Breast epithelium (tissue), 4 donors: ENCODE measurements around the gene RNF20. TPM values are rescaled to one million over a fixed set of nuclear protein-coding genes. Genes with fewer than 3 reads are reported as not detected.

Experiments used
- DNase-seq, 2 donors: peaks; one replicate each; pipeline ENCODE4 v3.0.0-alpha.2; 2019; ENCODE audit warnings: low spot score in 2 of 2
- H3K27ac ChIP-seq, 2 donors: fragments of 200-600 bp; sonication (generic) in 1 of 2; one replicate each; pipeline ENCODE4 v1.5.1; 2016 to 2019; ENCODE audit warnings: mild to moderate bottlenecking in 1 of 2
- H3K27me3 ChIP-seq, 2 donors: fragments of 200-600 bp; sonication (generic) in 1 of 2; one replicate each; pipeline versions ENCODE4 v1.5.1 to v1.6.0; 2017 to 2019; ENCODE audit warnings: control low read depth in 1 of 2, mild to moderate bottlenecking in 1 of 2
- H3K36me3 ChIP-seq: fragments of 200-600 bp; one replicate; pipeline ENCODE4 v1.5.1; 2019
- H3K4me1 ChIP-seq, 2 donors: fragments of 200-600 bp; sonication (generic); one replicate each; pipeline ENCODE4 v1.5.1; 2016 to 2019; ENCODE audit warnings: control low read depth in 1 of 2
- H3K4me3 ChIP-seq, 3 donors: fragments of 200-600 bp; sonication (generic); 1 replicate in 2 of 3; 2 replicates in 1 of 3; pipeline ENCODE4 v1.5.1; 2016 to 2019; ENCODE audit warnings: mild to moderate bottlenecking in 3 of 3, moderate library complexity in 2 of 3
- H3K9me3 ChIP-seq, 2 donors: fragments of 200-600 bp; sonication (generic) in 1 of 2; one replicate each; pipeline ENCODE4 v1.5.1; 2016 to 2019; ENCODE audit warnings: control low read depth in 1 of 2
- POLR2A ChIP-seq: fragments of 450-650 bp; IDR thresholded peaks from one replicate; pipeline ENCODE4 v1.6.1; 2016; ENCODE audit warnings: antibody characterized with exemption, mild to moderate bottlenecking, moderate library complexity
- POLR2AphosphoS5 ChIP-seq, 3 donors: sonication (generic); formaldehyde crosslinking; IDR thresholded peaks; one replicate each; pipeline ENCODE4 v1.6.1; 2017; ENCODE audit warnings: antibody characterized with exemption in 3 of 3
- intact Hi-C: fragments of 100-400 bp; cut with DNase I; formaldehyde crosslinking; loops from one replicate; pipeline ENCODE4 v1.15.1; 2023; ENCODE audit warnings: low total_unique reads
- total RNA-seq, 3 donors: library from RNA; depleted of rRNA; stranded (reverse); fragments of >200 nt; gene quantifications; one replicate each; pipeline ENCODE4 v1.1.0, GENCODE V29; 2016
- TF ChIP-seq, protein P1 (sequence below), 3 donors: fragments of 450-650 bp; IDR thresholded peaks; one replicate each; pipeline ENCODE4 v1.5.1; 2016 to 2017; ENCODE audit warnings: antibody characterized with exemption in 3 of 3, mild to moderate bottlenecking in 3 of 3, moderate library complexity in 3 of 3

Gene RNF20
- total RNA-seq, 3 donors from 2014 or later = 24.6 to 31.5 (median 29.9) TPM

DNA sequence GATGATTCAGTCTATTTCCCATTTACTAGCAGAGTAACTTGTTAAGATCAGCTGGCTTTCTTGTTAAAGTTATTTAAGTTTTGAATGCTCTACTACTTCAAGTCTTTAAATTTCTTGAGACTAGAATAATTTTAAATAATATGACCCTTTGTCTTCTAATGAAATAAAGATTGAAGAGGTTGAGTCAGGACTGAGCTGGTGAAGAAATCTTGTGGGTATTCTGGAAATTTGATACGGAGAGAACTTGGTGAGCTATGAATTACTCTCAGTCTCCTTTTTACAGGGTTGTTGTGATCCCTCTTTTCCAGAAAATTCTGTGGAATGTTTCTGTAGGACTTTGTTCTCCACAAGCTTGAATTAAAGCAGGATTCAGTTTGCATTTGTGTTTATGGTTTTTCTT, 29.3 kb downstream of the RNF20 start:
- Histone ChIP-seq H3K4me3 (no peak overlapping the region), H3K27me3 (no peaks in the 10 kb centered on the region), H3K36me3 (no peaks in the 10 kb centered on the region), H3K4me1 (no peaks in the 10 kb centered on the region), H3K9me3 (no peaks in the 10 kb centered on the region), H3K27ac (no peak overlapping the region)
- TF ChIP-seq, protein P1, sequence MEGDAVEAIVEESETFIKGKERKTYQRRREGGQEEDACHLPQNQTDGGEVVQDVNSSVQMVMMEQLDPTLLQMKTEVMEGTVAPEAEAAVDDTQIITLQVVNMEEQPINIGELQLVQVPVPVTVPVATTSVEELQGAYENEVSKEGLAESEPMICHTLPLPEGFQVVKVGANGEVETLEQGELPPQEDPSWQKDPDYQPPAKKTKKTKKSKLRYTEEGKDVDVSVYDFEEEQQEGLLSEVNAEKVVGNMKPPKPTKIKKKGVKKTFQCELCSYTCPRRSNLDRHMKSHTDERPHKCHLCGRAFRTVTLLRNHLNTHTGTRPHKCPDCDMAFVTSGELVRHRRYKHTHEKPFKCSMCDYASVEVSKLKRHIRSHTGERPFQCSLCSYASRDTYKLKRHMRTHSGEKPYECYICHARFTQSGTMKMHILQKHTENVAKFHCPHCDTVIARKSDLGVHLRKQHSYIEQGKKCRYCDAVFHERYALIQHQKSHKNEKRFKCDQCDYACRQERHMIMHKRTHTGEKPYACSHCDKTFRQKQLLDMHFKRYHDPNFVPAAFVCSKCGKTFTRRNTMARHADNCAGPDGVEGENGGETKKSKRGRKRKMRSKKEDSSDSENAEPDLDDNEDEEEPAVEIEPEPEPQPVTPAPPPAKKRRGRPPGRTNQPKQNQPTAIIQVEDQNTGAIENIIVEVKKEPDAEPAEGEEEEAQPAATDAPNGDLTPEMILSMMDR (IDR thresholded peaks at IDR 0.05) = no peak
- TF ChIP-seq POLR2A = no peak
- TF ChIP-seq POLR2AphosphoS5 (IDR thresholded peaks at IDR 0.05) = no peak
- no peak for DNase-seq
- intact Hi-C loops = no loop called here

DNA sequence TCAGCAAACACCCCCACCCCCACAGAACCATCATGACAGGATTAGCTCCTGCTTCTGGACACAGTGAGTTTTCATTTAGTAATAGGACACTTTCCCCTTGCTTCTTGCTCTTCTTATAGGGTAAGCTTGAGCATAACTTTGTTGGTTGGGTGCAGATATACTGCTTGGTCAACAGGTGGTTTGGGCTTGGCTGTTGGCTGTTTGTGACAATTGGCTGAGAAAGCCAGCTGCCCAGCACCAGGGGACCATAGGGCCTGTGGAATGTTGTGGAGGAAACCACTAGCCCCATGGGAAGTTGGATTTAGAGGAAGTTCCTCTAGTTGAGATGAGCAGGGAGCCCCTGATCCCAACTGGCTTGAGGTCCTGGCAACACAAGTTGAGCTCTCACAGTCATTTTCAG, 30.6 kb downstream of the RNF20 start:
- Histone ChIP-seq H3K27ac (no peak overlapping the region), H3K27me3 (no peaks in the 10 kb centered on the region), H3K9me3 (no peaks in the 10 kb centered on the region), H3K4me1 (no peaks in the 10 kb centered on the region), H3K36me3 (no peaks in the 10 kb centered on the region), H3K4me3 (no peak overlapping the region)
- TF ChIP-seq POLR2AphosphoS5 (IDR thresholded peaks at IDR 0.05) = no peak
- intact Hi-C loops = no loop called here
- no peak for DNase-seq

DNA sequence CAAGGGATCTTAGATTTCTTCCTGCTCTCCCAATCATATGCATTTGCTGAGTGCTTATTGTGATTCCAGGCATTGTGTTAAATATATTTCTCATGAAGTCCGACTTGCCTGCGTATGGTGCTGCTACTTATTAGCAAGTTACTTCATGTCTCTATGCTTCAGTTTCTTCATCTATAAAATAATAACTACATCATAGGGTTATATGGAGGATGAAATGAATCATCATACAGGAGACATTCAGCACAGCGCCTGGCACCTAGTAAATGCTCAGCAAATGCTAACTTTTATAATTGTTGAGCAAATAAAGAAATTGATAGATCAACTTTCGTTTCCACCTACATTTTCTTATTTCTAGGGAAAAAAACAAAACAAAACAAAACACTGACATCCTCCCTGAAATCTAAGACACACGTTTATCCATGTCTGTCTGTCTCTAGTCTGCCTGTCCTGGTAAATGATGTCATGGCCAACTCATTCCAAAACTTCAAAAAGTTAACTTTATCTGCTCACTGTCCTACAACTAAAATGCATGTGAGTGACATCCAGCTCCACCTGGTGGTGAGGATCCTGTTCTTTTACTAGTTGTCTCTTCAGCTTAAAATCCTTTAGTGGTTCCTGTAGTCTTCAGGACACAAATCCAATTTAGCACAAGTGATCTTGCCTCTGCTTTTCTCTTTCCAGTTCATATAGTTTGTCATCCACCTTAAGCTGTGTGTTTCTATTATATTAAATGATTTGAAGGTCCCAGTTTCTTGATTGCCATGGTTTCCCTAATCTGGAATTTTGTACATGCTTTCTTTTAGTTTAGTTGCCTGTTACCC, 33.5 kb downstream of the RNF20 start:
- no peak for DNase-seq
- Histone ChIP-seq H3K27ac (no peak overlapping the region), H3K9me3 (no peaks in the 10 kb centered on the region), H3K36me3 (no peaks in the 10 kb centered on the region), H3K4me3 (no peak overlapping the region), H3K4me1 (no peaks in the 10 kb centered on the region), H3K27me3 (no peaks in the 10 kb centered on the region)
- TF ChIP-seq POLR2A = no peak
- TF ChIP-seq POLR2AphosphoS5 (IDR thresholded peaks at IDR 0.05) = no peak
- TF ChIP-seq, protein P1 (IDR thresholded peaks at IDR 0.05) = no peak
- intact Hi-C loops = no loop called here

DNA sequence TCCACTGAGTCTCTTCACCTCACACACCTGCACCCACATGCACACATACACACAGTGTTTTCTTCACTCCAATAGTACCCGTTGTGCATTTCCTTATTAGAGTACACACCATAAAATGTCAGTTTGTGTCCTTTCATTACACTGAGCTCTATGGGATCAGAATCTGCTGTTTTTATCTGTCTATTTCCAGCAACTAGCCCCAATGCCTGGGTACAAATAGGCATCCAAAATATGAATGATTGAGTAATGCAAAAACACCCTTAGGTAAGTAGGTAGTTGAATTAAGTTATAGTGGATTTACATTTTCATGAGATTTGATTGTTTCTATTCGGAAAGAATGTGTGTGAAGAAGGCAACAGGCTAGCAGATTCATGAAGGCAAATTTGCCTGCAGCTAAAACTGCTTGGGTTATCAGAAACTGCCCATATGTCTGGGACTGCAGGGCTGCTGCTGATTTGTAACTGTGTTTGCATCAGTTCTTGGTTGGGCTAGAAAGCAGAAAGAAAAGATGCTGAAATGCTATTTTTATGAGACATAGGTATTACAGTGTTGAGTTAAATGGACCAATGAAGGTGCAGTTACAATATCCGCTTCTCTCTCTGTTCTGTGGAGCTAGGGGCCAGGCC, 34.2 kb downstream of the RNF20 start:
- Histone ChIP-seq H3K27ac (no peak overlapping the region), H3K9me3 (no peaks in the 10 kb centered on the region), H3K4me1 (no peaks in the 10 kb centered on the region), H3K27me3 (no peaks in the 10 kb centered on the region), H3K36me3 (no peaks in the 10 kb centered on the region), H3K4me3 (no peak overlapping the region)
- intact Hi-C loops = no loop called here
- TF ChIP-seq, protein P1 (IDR thresholded peaks at IDR 0.05) = no peak
- TF ChIP-seq POLR2A = no peak
- TF ChIP-seq POLR2AphosphoS5 (IDR thresholded peaks at IDR 0.05) = no peak
- no peak for DNase-seq

DNA sequence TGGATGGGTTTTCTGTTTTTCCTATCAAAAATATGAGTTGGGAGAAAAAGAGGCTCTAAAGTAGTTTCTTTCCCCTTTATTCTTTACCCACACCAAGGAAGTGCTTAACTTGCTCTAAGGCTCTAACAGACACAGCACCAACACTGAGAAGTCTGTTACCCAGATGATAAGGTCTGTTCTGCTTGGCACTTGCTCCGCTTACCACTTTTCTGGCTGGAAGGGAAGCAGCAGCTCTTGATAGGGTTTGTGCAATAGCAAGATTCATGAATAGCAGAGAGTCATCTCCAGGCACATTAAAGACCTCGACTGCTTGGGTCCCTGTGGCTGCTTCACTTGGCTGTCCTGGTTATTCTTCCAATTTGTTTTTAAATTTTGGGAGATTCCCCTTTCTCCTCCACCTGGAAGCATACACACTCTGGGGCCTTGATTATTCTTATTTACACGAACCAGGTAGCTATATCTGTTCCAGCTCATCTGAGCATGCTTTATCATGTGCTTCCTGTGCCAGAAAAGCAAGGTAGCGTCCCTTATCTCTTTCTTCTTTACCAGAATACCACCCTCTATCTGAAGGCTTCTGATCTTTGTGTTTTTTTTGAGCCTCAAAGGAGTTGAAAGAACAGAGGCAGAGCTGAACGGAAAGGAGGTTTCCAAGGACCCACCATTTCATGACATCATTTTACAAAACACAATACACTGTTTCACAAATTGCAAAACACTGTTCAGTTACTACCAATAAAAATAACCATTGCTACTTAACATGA, 36.3 kb downstream of the RNF20 start:
- intact Hi-C loops = no loop called here

More for the DNA sequence above, 36.3 kb downstream of the RNF20 start:
- Histone ChIP-seq H3K36me3 (no peaks in the 10 kb centered on the region), H3K4me3 (no peak overlapping the region), H3K4me1 (no peaks in the 10 kb centered on the region), H3K27me3 (no peaks in the 10 kb centered on the region), H3K27ac (no peak overlapping the region), H3K9me3 (no peaks in the 10 kb centered on the region)
- no peak for DNase-seq
- TF ChIP-seq POLR2A (no peak), POLR2AphosphoS5 (IDR thresholded peaks at IDR 0.05) (no peak)
- TF ChIP-seq, protein P1 (IDR thresholded peaks at IDR 0.05) = no peak
